Cardiac fibroblast (primary cell): Measurements from ENCODE around the gene CALR3.
"Not testable (repeated sequence)": the region's sequence is repeated elsewhere in the genome, so short reads cannot be mapped to it uniquely, and the experiment has no call there.

Experiments used
- DNase-seq, 2 donors: peaks; one replicate each; pipeline versions ENCODE4 v3.0.0 to v3.0.0-alpha.2; 2010; ENCODE audit warnings: low read depth in 2 of 2
- H3K4me3 ChIP-seq, 2 donors: replicated peaks in 1 of 2; 1 replicate in 1 of 2; 2 replicates in 1 of 2; pipeline ENCODE4 v1.5.1; 2011; ENCODE audit warnings: low read depth in 2 of 2, low read length in 2 of 2, mild to moderate bottlenecking in 2 of 2, moderate library complexity in 1 of 2
- CTCF ChIP-seq: IDR thresholded peaks from one replicate; pipeline ENCODE4 v1.5.1; 2011; ENCODE audit warnings: low read depth, mild to moderate bottlenecking, low read length, inconsistent platforms

CALR3 gene

GRCh38 chr19:16509141-16510061 lies 13.4 kb upstream of the CALR3 start:
- peak in 1 of 2 donors; percentile 60 for DNase-seq
- no peak overlapping the region for H3K4me3 ChIP-seq
- no peak for TF ChIP-seq CTCF

GRCh38 chr19:16508546-16508945 lies 12.6 kb upstream of the CALR3 start:
- no peak overlapping the region for H3K4me3 ChIP-seq
- DNase-seq = no peak
- no peak for TF ChIP-seq CTCF

GRCh38 chr19:16506961-16507360 lies 11.0 kb upstream of the CALR3 start:
- H3K4me3 ChIP-seq = no peak overlapping the region
- DNase-seq = no peak
- TF ChIP-seq CTCF = no peak

GRCh38 chr19:16506161-16506560 lies 10.2 kb upstream of the CALR3 start:
- not testable (repeated sequence) for H3K4me3 ChIP-seq, DNase-seq

GRCh38 chr19:16504271-16504670 lies 8.3 kb upstream of the CALR3 start:
- no peak for TF ChIP-seq CTCF

GRCh38 chr19:16497837-16498236 lies 1.9 kb upstream of the CALR3 start:
- H3K4me3 ChIP-seq = no peak overlapping the region
- TF ChIP-seq CTCF = no peak
- DNase-seq = no peak

More at GRCh38 chr19:16504271-16504670, 8.3 kb upstream of the CALR3 start:
- no peak overlapping the region for H3K4me3 ChIP-seq
- DNase-seq = no peak

- no peak for TF ChIP-seq CTCF
- DNase-seq = peak in 1 of 2 donors; percentile 8
- H3K4me3 ChIP-seq = peak overlapping the region; percentile 82 to 91
Observed at GRCh38 chr19:16497042-16497441, 1.1 kb upstream of the CALR3 start.
